ENCODE results near the gene TOMM7.

The TOMM7 gene

GRCh38 chr7:22860337-22860736 is 37.7 kb upstream of the TOMM7 start:
- no peak overlapping the region for H3K4me3 ChIP-seq (ENCODE audit: low read depth, low read length)
- TF ChIP-seq CTCF (IDR thresholded peaks at IDR 0.05; ENCODE audit: low read depth, low read length) = no peak
- in situ Hi-C loops (cut with HindIII; ENCODE audit: low sequenced_read_pairs) = no loop called here
- DNase-seq (ENCODE audit: low read depth, low spot score) = no peak

- H3K4me3 ChIP-seq (ENCODE audit: low read depth, low read length) = no peak overlapping the region
- no peak for TF ChIP-seq CTCF (IDR thresholded peaks at IDR 0.05; ENCODE audit: low read depth, low read length)
- in situ Hi-C loops (cut with HindIII; ENCODE audit: low sequenced_read_pairs) = no loop called here
- DNase-seq (ENCODE audit: low read depth, low spot score) = no peak
Measured at GRCh38 chr7:22859641-22860290, 37.1 kb upstream of the TOMM7 start.

GRCh38 chr7:22858640-22859561 is 36.3 kb upstream of the TOMM7 start:
- TF ChIP-seq CTCF (IDR thresholded peaks at IDR 0.05; ENCODE audit: low read depth, low read length) = no peak
- in situ Hi-C loops (cut with HindIII; ENCODE audit: low sequenced_read_pairs) = no loop called here
- no peak overlapping the region for H3K4me3 ChIP-seq (ENCODE audit: low read depth, low read length)
- DNase-seq (ENCODE audit: low read depth, low spot score) = peak; percentile 98

GRCh38 chr7:22858274-22858639 is 35.6 kb upstream of the TOMM7 start:
- in situ Hi-C loops (cut with HindIII; ENCODE audit: low sequenced_read_pairs) = no loop called here
- DNase-seq (ENCODE audit: low read depth, low spot score) = no peak
- TF ChIP-seq CTCF (IDR thresholded peaks at IDR 0.05; ENCODE audit: low read depth, low read length) = no peak
- H3K4me3 ChIP-seq (ENCODE audit: low read depth, low read length) = no peak overlapping the region

GRCh38 chr7:22856416-22856815 is 33.8 kb upstream of the TOMM7 start:
- no peak overlapping the region for H3K4me3 ChIP-seq (ENCODE audit: low read depth, low read length)
- in situ Hi-C loops (cut with HindIII; ENCODE audit: low sequenced_read_pairs) = no loop called here
- no peak for TF ChIP-seq CTCF (IDR thresholded peaks at IDR 0.05; ENCODE audit: low read depth, low read length)
- no peak for DNase-seq (ENCODE audit: low read depth, low spot score)

GRCh38 chr7:22855049-22855392 is 32.4 kb upstream of the TOMM7 start:
- TF ChIP-seq CTCF (IDR thresholded peaks at IDR 0.05; ENCODE audit: low read depth, low read length) = no peak
- peak overlapping the region; percentile 70 for H3K4me3 ChIP-seq (ENCODE audit: low read depth, low read length)
- in situ Hi-C loops (cut with HindIII; ENCODE audit: low sequenced_read_pairs) = no loop called here
- no peak for DNase-seq (ENCODE audit: low read depth, low spot score)

All from astrocyte of the spinal cord (primary cell).